Lower leg skin (tissue), 4 donors: ENCODE results near the gene COX19. TPM values are rescaled to one million over a fixed set of nuclear protein-coding genes. Genes with fewer than 3 reads are reported as not detected.

Source experiments
- DNase-seq, 2 donors: peaks; one replicate each; pipeline ENCODE4 v3.0.0-alpha.2; 2019; ENCODE audit warnings: low spot score in 2 of 2
- H3K4me3 ChIP-seq: fragments of 200-600 bp; sonication (generic); 2 replicates; pipeline ENCODE4 v1.5.1; 2017; ENCODE audit warnings: mild to moderate bottlenecking, low read depth; ENCODE audit not compliant: poor library complexity, severe bottlenecking
- CTCF ChIP-seq, 3 donors: fragments of 450-650 bp; IDR thresholded peaks; one replicate each; pipeline ENCODE4 v1.5.1; 2016; ENCODE audit warnings: antibody characterized with exemption in 3 of 3, mild to moderate bottlenecking in 3 of 3, moderate library complexity in 2 of 3
- POLR2A ChIP-seq, 2 donors: fragments of 450-650 bp; IDR thresholded peaks; one replicate each; pipeline ENCODE4 v1.6.1; 2016 to 2017; ENCODE audit warnings: antibody characterized with exemption in 2 of 2, mild to moderate bottlenecking in 1 of 2, moderate library complexity in 1 of 2
- WGBS, 2 donors: methylation state at CpG; one replicate each; pipeline ENCODE4 v1.1.5; 2018; 5-methylcytosine and 5-hydroxymethylcytosine counted together
- intact Hi-C: fragments of 100-400 bp; cut with DNase I; formaldehyde crosslinking; loops from one replicate; pipeline ENCODE4 v1.15.0; 2023; ENCODE audit warnings: low total_unique reads
- total RNA-seq, 4 donors: library from RNA; depleted of rRNA; stranded (reverse); fragments of >200 nt; gene quantifications; one replicate each; pipeline ENCODE4 v1.1.0, GENCODE V29; 2016

The COX19 gene
- total RNA-seq, 4 donors from 2014 or later = 13.0 to 25.1 (median 15.1) TPM

GRCh38 chr7:986766-987751 lies 11.7 kb upstream of the COX19 start:
- TF ChIP-seq POLR2A (IDR thresholded peaks at IDR 0.05) (no peak), CTCF (IDR thresholded peaks at IDR 0.05) (no peak)
- WGBS, 2 donors = 76 to 82% methylated on average over 6 to 43 of the region's 56 CpGs
- intact Hi-C loops = no loop called here
- no peak overlapping the region for H3K4me3 ChIP-seq
- DNase-seq = no peak

- no peak for DNase-seq
- WGBS, 2 donors = 73 to 82% methylated on average over 25 to 30 of the region's 41 CpGs
- H3K4me3 ChIP-seq = no peak overlapping the region
- intact Hi-C loops = no loop called here
- TF ChIP-seq POLR2A (IDR thresholded peaks at IDR 0.05) (no peak), CTCF (IDR thresholded peaks at IDR 0.05) (no peak)
These were observed 10.8 kb upstream of the COX19 start for GRCh38 chr7:985915-986741.

GRCh38 chr7:985127-985416 lies 9.7 kb upstream of the COX19 start:
- DNase-seq = no peak
- H3K4me3 ChIP-seq = no peak overlapping the region
- 59 to 69% methylated on average over 15 to 16 of the region's 16 CpGs for WGBS, 2 donors
- TF ChIP-seq CTCF (IDR thresholded peaks at IDR 0.05) (no peak), POLR2A (IDR thresholded peaks at IDR 0.05) (no peak)
- intact Hi-C loops = no loop called here

- no peak for DNase-seq
- 62 to 63% methylated on average over 29 to 31 of the region's 39 CpGs for WGBS, 2 donors
- H3K4me3 ChIP-seq = no peak overlapping the region
- intact Hi-C loops = no loop called here
- TF ChIP-seq POLR2A (IDR thresholded peaks at IDR 0.05) (no peak), CTCF (IDR thresholded peaks at IDR 0.05) (no peak)
These were observed 9.2 kb upstream of the COX19 start for GRCh38 chr7:984361-985126.

GRCh38 chr7:983616-984071 lies 8.3 kb upstream of the COX19 start:
- intact Hi-C loops = no loop called here

More at GRCh38 chr7:983616-984071, 8.3 kb upstream of the COX19 start:
- DNase-seq = no peak
- no peak for TF ChIP-seq CTCF (IDR thresholded peaks at IDR 0.05)
- TF ChIP-seq POLR2A (IDR thresholded peaks at IDR 0.05) = no peak
- WGBS, 2 donors = 58 to 76% methylated on average over 9 to 20 of the region's 20 CpGs
- no peak overlapping the region for H3K4me3 ChIP-seq
